A549 (cell line): ENCODE measurements around the gene TBCA. TPM values are rescaled to one million over a fixed set of nuclear protein-coding genes. Genes with fewer than 3 reads are reported as not detected.
A peak's percentile ranks its signal among the peaks of the same experiment; 100 is the strongest.

Source experiments
- ATAC-seq, 2 experiments: fragments of 200-7000 bp in 1 of 2; fragments of >200 bp in 1 of 2; cut with Nextera tagmentation in 1 of 2; cut with Tn5 transposase in 1 of 2; 3 replicates each; pipeline versions ENCODE4 v1.8.0 to v1.9.1; 2018 to 2020; ENCODE audit warnings: mild to moderate bottlenecking in 1 of 2, moderate library complexity in 1 of 2
- CTCF ChIA-PET: fragments of 300-600 bp; sonication (Branson Sonifier 250); formaldehyde crosslinking; extraction: SDS; loops from one replicate; lab custom pipeline; 2021; ENCODE audit warnings: antibody characterized with exemption, inconsistent platforms; lab: Yijun Ruan, JAX
- POLR2A ChIA-PET: fragments of 350-600 bp; formaldehyde crosslinking; extraction: SDS; loops from one replicate; lab custom pipeline; 2021; ENCODE audit warnings: antibody characterized with exemption, inconsistent platforms; lab: Yijun Ruan, JAX
- DNase-seq, 2 experiments: peaks; one replicate each; pipeline versions ENCODE4 v3.0.0 to v3.0.0-alpha.2; 2011 to 2016; ENCODE audit warnings: low read depth in 1 of 2, low spot score in 1 of 2
- FAIRE-seq: peaks from 2 replicates; lab custom pipeline; 2011; peaks lifted over from hg19 to GRCh38; lab: Jason Lieb, UNC
- H3K27ac ChIP-seq, 2 experiments: fragments of >200 bp; sonication (Bioruptor Twin); formaldehyde crosslinking; 3 replicates each; pipeline ENCODE4 v1.5.1; 2016 to 2017
- H3K4me1 ChIP-seq: fragments of >200 bp; sonication (Bioruptor Twin); formaldehyde crosslinking; 3 replicates; pipeline ENCODE4 v1.6.1; 2016
- H3K4me2 ChIP-seq: fragments of >200 bp; sonication (Bioruptor Twin); formaldehyde crosslinking; 3 replicates; pipeline ENCODE4 v1.6.1; 2016
- H3K4me3 ChIP-seq: fragments of >200 bp; sonication (Bioruptor Twin); formaldehyde crosslinking; 3 replicates; pipeline ENCODE4 v1.5.1; 2016
- H3K9me3 ChIP-seq: fragments of >200 bp; sonication (Bioruptor Twin); formaldehyde crosslinking; 3 replicates; pipeline ENCODE4 v1.6.1; 2016
- CBX2 ChIP-seq: fragments of 200-600 bp; sonication (generic); IDR thresholded peaks from 2 replicates; pipeline ENCODE4 v1.6.1; 2016; ENCODE audit warnings: low read depth, mild to moderate bottlenecking, borderline replicate concordance
- CHD2 ChIP-seq: fragments of 150-350 bp; IDR thresholded peaks from 2 replicates; pipeline ENCODE4 v1.6.1; 2014; ENCODE audit warnings: low read length; ENCODE audit not compliant: partially characterized antibody
- CHD4 ChIP-seq: fragments of 200-600 bp; sonication (generic); IDR thresholded peaks from 2 replicates; pipeline ENCODE4 v1.6.1; 2016; ENCODE audit warnings: antibody characterized with exemption, mild to moderate bottlenecking, borderline replicate concordance
- ESRRA ChIP-seq: fragments of 150-350 bp; IDR thresholded peaks from 2 replicates; pipeline ENCODE4 v1.6.1; 2014; ENCODE audit warnings: mild to moderate bottlenecking, low read length, borderline replicate concordance
- FOSL2 ChIP-seq, 2 experiments: fragments of 450-650 bp in 1 of 2; fragments of >200 bp in 1 of 2; sonication (Bioruptor Twin) in 1 of 2; formaldehyde crosslinking; IDR thresholded peaks; 2 replicates each; pipeline versions ENCODE4 v1.5.0 to v1.6.1; 2016 to 2020; ENCODE audit warnings: mild to moderate bottlenecking in 1 of 2, moderate library complexity in 1 of 2
- HOXA7 ChIP-seq: fragments of 250-450 bp; sonication (Bioruptor Pico); IDR thresholded peaks from 2 replicates; pipeline ENCODE4 v1.5.0; 2020; ENCODE audit warnings: mild to moderate bottlenecking, moderate library complexity
- MAFK ChIP-seq: fragments of 450-650 bp; IDR thresholded peaks from 2 replicates; pipeline ENCODE4 v1.6.1; 2014; ENCODE audit not compliant: partially characterized antibody
- MYC ChIP-seq: IDR thresholded peaks from 2 replicates; pipeline ENCODE4 v1.6.1; 2012; ENCODE audit warnings: mild to moderate bottlenecking, inconsistent platforms, low read length, improper control_type of control experiment, borderline replicate concordance
- NFE2L2 ChIP-seq: fragments of 150-350 bp; conservative IDR thresholded peaks from 2 replicates; pipeline ENCODE4 v1.6.1; 2014; ENCODE audit warnings: low read length
- NPAS2 ChIP-seq: fragments of 250-450 bp; sonication (Bioruptor Pico); IDR thresholded peaks from 2 replicates; pipeline ENCODE4 v1.8.0; 2022; ENCODE audit warnings: mild to moderate bottlenecking, moderate library complexity, borderline replicate concordance
- PHF8 ChIP-seq: fragments of 200-600 bp; sonication (generic); IDR thresholded peaks from 2 replicates; pipeline ENCODE4 v1.6.1; 2016; ENCODE audit warnings: low read depth, mild to moderate bottlenecking, antibody characterized with exemption, moderate library complexity, borderline replicate concordance
- RCOR1 ChIP-seq: fragments of 150-350 bp; IDR thresholded peaks from 2 replicates; pipeline ENCODE4 v1.6.1; 2014; ENCODE audit warnings: antibody characterized with exemption, low read length, low read depth
- TFCP2L1 ChIP-seq: fragments of 250-450 bp; sonication (Bioruptor Pico); IDR thresholded peaks from 2 replicates; pipeline ENCODE4 v1.5.0; 2021; ENCODE audit warnings: mild to moderate bottlenecking
- TP53 ChIP-seq: fragments of 250-450 bp; sonication (Bioruptor Pico); IDR thresholded peaks from 2 replicates; pipeline ENCODE4 v1.5.0; 2021; ENCODE audit warnings: mild to moderate bottlenecking, moderate library complexity
- ZFP36 ChIP-seq: fragments of 450-650 bp; IDR thresholded peaks from 2 replicates; pipeline ENCODE4 v1.6.1; 2014; ENCODE audit warnings: borderline replicate concordance; ENCODE audit not compliant: partially characterized antibody
- WGBS: methylation state at CpG from one replicate; pipeline ENCODE4 v1.1.6; 2017; ENCODE audit errors: missing lambda C conversion rate; 5-methylcytosine and 5-hydroxymethylcytosine counted together
- polyA plus RNA-seq, 4 experiments: library from polyadenylated mRNA; depleted of rRNA in 3 of 4; stranded (reverse); fragments of >200 nt; fragmentation: RNase III in 1 of 4; extraction: RNeasy Plus Mini Kit Qiagen cat#74134 plus additional on column Dnase treatment in 1 of 4; gene quantifications; 2 replicates in 3 of 4; 3 replicates in 1 of 4; pipeline ENCODE4 v1.2.3, GENCODE V29; 2011 to 2017
- TF ChIP-seq, protein P1 (sequence below): fragments of >200 bp; sonication (Bioruptor Twin); formaldehyde crosslinking; IDR thresholded peaks from 2 replicates; pipeline ENCODE4 v1.6.1; 2016
- TF ChIP-seq, protein P2 (sequence below): fragments of 250-450 bp; sonication (Bioruptor Pico); IDR thresholded peaks from 2 replicates; pipeline ENCODE4 v1.5.0; 2021; ENCODE audit warnings: mild to moderate bottlenecking, moderate library complexity, borderline replicate concordance

Gene TBCA
- polyA plus RNA-seq, 2 of the 4 experiments (the other 2 are of a cell fraction), result 373 to 484 TPM

DNA sequence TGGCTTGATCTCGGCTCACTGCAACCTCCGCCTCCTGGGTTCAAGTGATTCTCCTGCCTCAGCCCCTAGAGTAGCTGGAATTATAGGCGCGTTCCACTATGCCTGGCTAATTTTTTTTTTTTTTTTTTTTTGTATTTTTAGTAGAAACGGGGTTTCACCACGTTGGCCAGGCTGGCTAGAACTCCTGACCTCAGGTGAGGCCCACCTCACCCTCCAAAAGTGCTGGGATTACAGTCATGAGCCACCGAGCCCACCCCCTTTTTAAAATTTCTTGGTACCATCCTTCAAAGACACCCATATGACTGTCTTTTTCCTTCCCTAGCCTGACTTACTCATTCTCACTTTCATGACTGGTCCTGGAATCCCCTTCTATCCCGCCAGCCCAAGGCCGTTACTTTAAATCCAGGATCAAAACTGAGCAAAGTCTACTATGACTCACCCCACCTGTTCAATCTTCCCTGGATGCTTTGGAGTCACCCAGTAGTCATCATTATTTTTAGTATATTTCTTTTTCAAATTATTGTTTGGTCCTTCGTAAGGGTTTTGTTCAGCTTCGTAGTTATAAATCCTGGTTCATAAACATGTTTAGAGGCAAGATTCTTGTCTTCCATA lies 1.2 kb upstream of the TBCA start:
- DNase-seq, result peak in 1 of 2 experiments; percentile 39
- no peak for ATAC-seq
- 62% methylated on average over 11 of the region's 11 CpGs for WGBS
- peaks cover 33% of the 10 kb centered on the region for H3K4me1 ChIP-seq
- TF ChIP-seq FOSL2 (IDR thresholded peaks at IDR 0.05) (no peak), FOSL2 (CRISPR knock-in tag; IDR thresholded peaks at IDR 0.05) (peak; percentile 73), NFE2L2 (no peak)
- H3K9me3 ChIP-seq, result no peaks in the 10 kb centered on the region
- ChIA-PET CTCF (interaction anchor here (0.6 to 1.2 kb wide), 4 partner anchors 10 to 378 kb away, joined by 3 to 4 read pairs (median 3); no protein-coding TSS in a partner anchor), POLR2A (no interaction called here)
- H3K27ac ChIP-seq, result no peak overlapping the region
- H3K4me2 ChIP-seq, result peak overlapping the region; percentile 93
- H3K4me3 ChIP-seq, result no peak overlapping the region
- FAIRE-seq, result no peak

DNA sequence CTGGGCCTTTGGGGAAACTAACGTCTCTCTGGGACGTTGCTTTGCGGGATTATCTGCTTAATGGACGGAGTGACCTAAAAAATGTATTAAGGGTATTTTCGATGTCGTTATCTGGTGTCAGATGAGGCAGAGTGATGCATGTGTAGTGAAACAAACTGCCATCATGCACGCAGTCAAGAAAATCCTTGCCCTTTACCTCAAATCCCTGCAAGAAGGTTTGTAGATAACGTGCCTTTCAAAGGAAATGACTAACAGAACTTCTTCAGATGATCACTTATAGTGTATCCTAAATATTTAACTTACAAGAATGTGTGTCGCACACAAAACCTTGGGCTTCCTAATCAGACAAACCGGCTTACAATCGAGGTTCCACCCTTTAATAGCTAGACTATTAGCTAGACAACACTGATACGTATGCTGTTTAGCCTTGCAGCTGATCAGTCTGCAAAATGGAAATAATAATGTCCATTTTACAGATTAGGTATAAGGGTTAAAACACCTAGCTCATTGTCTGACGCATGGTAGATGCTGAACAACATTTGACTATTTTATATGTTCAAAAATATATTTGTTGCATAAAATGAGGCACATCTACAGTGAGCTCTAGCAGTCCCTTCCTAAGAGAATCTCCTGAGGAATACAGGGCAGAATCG lies 541 bp upstream of the TBCA start:
- peaks cover 33% of the 10 kb centered on the region for H3K4me1 ChIP-seq
- FAIRE-seq (no peak), ATAC-seq (no peak; a peak in 1 of 6 replicates), DNase-seq (no peak)
- peak overlapping the region; percentile 84 for H3K4me3 ChIP-seq
- 19% methylated on average over 14 of the region's 14 CpGs for WGBS
- ChIA-PET CTCF (interaction anchor here (0.6 to 1.2 kb wide), 4 partner anchors 11 to 377 kb away, joined by 3 to 4 read pairs (median 3); no protein-coding TSS in a partner anchor), POLR2A (no interaction called here)
- H3K27ac ChIP-seq, result peak overlapping the region; percentile 92 to 95
- H3K4me2 ChIP-seq, result peak overlapping the region; percentile 93
- TF ChIP-seq FOSL2 (IDR thresholded peaks at IDR 0.05) (no peak), FOSL2 (CRISPR knock-in tag; IDR thresholded peaks at IDR 0.05) (no peak), CHD4 (no peak), CHD2 (no peak), ZFP36 (no peak), NPAS2 (no peak), ESRRA (no peak), PHF8 (no peak), MAFK (no peak), TP53 (CRISPR knock-in tag) (no peak), RCOR1 (no peak), HOXA7 (CRISPR knock-in tag) (no peak), CBX2 (no peak)
- TF ChIP-seq, protein P1, sequence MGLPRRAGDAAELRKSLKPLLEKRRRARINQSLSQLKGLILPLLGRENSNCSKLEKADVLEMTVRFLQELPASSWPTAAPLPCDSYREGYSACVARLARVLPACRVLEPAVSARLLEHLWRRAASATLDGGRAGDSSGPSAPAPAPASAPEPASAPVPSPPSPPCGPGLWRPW, result no peak
- TF ChIP-seq, protein P2, sequence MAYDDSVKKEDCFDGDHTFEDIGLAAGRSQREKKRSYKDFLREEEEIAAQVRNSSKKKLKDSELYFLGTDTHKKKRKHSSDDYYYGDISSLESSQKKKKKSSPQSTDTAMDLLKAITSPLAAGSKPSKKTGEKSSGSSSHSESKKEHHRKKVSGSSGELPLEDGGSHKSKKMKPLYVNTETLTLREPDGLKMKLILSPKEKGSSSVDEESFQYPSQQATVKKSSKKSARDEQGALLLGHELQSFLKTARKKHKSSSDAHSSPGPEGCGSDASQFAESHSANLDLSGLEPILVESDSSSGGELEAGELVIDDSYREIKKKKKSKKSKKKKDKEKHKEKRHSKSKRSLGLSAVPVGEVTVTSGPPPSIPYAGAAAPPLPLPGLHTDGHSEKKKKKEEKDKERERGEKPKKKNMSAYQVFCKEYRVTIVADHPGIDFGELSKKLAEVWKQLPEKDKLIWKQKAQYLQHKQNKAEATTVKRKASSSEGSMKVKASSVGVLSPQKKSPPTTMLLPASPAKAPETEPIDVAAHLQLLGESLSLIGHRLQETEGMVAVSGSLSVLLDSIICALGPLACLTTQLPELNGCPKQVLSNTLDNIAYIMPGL (CRISPR knock-in tag), result no peak
- H3K9me3 ChIP-seq, result no peaks in the 10 kb centered on the region

DNA sequence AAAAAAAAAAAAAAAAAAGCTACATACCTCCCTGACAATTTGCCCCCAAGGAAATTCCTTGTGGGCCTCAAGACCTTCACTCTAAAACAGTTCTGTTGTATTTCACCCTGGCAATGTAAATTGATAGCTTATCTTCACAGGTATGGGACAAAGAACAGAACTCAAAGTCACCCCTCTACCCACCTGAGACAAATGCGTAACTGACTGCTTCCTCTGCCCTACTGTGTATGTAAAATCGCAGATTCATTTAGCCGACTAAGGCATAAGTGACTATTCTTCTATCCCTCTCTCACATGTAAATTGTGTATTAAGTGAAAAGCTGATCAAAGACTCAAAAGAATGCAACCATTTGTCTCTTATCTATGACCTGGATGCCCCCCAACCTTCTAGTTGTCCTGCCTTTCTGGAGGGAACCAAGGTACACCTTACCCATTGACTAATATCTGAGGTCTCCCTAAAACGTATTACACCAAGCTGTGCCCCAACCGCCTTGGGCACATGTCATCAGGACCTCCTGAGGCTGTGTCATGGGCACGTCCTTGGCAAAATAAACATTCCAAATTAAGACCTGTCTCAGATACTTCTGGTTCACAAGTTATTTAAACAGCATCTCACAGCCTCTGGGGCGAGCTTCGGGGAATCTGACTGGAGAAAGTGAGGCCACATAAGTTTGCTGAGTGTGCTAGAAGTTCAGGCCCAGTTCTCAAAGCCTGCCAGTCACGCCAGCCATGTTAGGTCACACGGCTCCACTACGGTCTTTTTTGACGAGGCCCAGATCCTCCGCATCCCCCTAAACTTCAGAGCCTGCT lies 954 bp downstream of the TBCA start:
- POLR2A ChIA-PET, result interaction anchor here (0.7 kb wide), 1 partner anchor 13 kb away, joined by 3 read pairs; no protein-coding TSS in a partner anchor
- H3K4me1 ChIP-seq, result peaks cover 37% of the 10 kb centered on the region
- FAIRE-seq, result no peak
- peak in 1 of 2 experiments; percentile 65 for DNase-seq
- ATAC-seq, result peak; percentile 48 to 62
- peak overlapping the region; percentile 91 for H3K4me2 ChIP-seq
- TF ChIP-seq MAFK (peak; percentile 95), HOXA7 (CRISPR knock-in tag) (0 out of 2 replicates have a peak, but pooled peaks have one; percentile 49), MYC (0 out of 2 replicates have a peak, but pooled peaks have one; percentile 11), TFCP2L1 (CRISPR knock-in tag) (no peak)
- TF ChIP-seq, protein P1, result no peak
- peak overlapping the region; percentile 84 for H3K4me3 ChIP-seq
- WGBS, result 8% methylated on average over 13 of the region's 13 CpGs
- CTCF ChIA-PET, result interaction anchor here (0.6 kb wide), 1 partner anchor 88 kb away, joined by 3 read pairs; no protein-coding TSS in a partner anchor
- H3K27ac ChIP-seq, result peak overlapping the region; percentile 92 to 95
- no peaks in the 10 kb centered on the region for H3K9me3 ChIP-seq
